ENCODE measurements around the gene MLKL.
"Not testable (repeated sequence)": the region's sequence is repeated elsewhere in the genome, so short reads cannot be mapped to it uniquely, and the experiment has no call there.

Gene MLKL

DNA sequence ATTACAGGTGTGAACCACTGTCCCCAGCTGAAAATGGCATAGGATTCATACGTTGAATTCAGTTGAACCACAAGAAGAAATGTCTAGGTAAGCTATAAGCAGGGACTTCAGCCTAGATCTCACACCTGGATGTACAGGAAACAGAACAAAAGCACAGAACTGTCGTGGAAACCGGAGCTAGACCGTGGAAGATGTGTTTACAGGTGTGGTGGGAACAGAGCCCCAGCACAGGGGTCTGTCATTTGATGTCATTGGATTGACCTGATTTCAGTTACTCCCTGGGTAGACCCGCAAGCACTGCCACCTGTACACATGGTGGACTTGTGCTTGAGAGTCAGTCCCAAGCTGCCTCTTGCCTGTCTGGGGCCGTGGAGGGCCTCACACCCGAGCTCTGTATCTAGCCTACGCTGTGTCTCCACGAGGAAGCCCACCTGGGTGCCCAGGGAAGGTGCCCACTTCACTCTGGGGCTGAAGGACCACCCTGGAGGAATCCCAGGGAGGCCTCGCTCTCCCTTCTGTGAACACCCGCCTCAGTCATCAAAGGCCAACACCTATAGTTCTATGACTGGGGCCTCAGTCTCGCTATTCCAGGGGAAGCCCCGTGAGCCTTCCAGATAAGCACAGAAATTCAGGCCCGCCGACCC lies 32.2 kb upstream of the MLKL start:
- no peak for DNase-seq (ENCODE audit: low spot score)

DNA sequence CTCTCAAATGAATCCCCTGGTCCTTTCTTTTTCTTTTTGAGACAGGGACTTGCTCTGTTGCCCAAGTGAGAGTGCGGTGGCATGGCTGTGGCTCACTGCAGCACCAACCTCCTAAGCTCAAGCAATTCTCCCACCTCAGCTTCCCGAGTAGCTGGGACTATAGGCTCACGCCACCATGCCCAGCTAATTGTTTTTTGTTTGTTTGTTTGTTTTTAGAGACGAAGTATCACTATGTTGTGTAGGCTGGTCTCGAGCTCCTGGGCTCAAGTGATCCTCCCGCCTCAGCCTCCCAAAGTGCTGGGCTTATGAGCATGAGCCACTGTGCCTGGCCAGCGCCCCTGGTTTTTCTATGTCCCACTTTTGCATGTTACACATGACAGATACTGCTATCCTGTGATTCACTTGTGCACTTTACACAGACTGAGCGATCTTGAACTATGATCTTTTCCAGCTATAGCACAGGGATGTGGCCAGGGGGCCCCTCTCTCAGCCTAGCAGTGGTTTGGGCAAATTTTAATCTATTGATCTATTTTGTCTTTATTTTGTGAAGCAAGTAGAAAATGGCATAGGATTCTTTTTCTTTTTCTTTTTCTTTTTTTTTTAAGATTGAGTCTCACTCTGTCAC lies 31.3 kb upstream of the MLKL start:
- no peak for DNase-seq (ENCODE audit: low spot score)

DNA sequence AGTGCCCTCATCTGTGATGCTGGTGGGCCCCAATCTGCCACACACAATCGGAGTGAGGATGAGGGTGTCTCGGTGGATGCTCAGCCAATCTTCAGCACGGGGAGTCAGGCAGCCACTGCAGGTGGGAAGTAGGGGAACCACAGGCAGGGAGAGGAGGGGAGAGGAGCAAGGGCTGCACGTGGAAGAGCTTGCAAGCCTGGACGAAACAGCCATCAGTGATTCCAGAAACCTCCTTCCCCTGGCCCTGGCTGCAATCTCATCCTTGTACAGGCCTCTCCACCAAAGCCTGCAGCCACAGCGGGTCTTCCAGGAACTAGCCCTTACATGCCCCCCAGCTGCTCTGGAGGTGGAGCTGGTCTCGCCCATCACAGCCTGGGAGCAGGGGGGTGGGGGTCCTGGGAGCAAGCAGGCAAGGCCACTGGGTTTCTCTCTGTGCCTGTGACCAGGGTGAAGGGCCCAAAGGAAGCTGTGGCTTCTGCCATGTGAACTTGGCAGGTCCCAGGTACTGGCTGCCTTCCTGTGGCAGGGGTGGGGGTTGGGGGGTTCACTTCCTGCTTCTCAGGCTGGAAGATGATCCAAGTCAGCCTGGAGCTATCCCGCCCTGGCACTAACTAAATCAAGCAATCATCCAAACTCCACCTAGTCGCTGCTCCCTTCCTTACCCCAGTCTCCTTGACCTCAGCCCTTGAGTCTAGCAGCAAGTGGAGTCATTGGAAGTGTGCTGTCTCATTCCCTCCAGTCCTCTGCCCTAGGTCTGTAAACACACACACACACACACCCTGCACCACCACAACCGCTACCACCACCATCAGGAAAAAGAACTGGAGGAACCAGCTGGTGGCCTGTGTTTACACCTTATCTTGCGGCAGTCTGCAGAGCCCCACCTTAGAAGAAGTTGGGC lies 29.4 kb upstream of the MLKL start:
- no peak for DNase-seq (ENCODE audit: low spot score)

DNA sequence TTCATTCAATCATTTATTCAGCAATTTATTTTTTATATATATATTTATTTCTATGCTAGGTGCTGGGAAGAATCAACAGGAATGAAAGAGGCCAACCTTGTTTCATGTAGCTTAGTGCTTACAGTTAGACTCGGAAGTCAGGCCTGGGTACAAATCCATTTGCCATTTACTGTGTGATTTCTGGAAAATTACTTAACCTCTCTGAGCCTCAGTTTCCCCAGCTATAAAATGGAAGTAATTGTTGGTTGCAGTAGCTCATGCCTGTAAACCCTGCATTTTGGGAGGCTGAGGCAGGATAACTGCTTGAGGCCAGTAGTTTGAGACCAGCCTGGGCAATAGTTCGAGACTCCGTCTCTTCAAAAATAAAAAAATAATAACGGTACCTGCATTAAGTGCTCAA lies 27.2 kb upstream of the MLKL start:
- DNase-seq (ENCODE audit: low spot score): no peak

DNA sequence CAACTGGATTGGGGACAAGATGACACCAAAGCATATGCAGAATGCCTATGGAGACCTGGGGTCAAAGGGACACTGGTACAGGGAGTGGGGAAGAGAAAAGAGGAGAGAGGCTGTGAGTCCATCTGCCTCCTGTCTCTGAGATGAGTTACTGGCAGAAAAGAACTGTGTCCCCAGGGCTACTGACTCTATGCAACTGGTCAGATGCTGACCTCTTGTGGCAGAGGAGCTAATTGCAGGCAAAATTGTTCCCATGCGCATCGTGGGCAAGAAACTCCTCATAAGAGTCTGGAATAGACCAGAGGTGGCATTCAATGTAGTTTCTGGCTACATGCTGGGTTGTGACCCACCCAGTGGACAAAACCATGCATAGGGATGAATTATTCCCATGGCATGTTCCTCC lies 26.1 kb upstream of the MLKL start:
- DNase-seq (ENCODE audit: low spot score): no peak

DNA sequence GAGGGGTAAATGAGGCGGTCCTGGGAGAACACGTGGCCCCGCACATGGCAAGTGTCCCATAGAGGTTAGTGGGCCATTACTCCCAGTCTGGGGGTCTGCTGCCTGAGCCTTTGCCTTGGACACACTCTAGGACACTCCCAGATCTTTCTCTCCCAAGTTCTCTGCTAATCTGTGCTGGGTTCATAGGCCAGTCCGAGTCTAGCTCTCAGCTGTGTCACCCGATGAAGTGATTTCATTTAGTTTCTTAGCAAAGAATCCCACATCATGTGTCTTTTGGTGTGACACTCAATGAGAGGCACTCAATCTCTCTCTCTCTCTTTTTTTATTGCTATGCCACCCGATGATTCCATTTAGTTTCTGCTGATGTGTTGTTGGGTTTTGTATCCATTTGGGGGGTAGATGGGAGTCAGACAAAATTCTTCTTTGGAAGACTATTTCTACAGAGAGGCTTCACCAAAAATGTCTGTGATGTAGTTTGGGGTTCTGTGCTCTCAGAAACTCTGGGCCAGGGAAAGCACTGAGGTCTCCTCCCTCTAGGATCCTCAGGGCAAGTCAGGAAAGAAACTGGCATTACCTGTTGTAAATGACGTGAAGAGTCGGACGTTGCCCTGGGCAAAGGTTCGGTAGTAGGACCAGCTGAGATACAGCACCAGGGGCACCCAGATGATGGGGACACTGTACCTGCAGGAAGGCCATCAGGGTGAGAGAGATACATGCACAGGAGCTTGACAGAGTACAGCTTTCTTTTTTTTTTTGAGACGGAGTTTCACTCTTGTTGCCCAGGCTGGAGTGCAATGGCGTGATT lies 25.2 kb upstream of the MLKL start:
- no peak for DNase-seq (ENCODE audit: low spot score)

DNA sequence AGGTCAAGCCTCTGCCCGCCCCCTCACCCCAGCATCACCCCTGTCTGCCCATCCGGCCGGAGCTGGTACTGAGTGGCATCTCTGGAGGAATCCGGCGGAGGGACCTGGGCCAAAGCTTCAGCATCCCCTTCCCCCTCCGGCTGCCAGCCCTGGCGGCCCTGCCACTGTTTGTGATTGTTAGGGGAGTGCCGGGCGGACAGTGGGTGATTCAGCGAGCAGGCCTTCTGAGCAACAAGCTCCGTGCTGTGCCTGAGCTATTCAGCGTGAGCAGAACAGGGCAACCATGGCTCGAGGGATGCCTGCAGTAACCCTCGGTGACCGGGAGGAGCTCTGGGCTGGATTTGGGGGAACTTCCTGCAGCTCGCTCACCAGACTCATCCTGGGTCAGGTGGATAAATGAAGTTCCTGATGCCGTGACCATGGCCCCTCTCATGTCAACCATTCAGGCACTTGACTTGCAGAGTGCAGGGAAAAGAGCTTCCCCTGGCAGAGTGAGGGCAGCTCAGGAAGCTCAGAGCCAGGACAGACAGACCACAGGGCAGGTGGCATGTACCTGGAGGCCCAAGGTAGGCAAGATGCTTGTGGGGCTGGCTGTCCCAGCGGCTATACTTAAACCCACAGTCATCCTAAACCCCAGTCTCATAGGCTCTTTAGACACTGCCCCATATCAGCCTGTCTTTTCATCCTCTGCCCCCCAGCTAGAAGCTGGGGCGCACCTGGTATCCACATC lies 24.3 kb upstream of the MLKL start:
- DNase-seq (ENCODE audit: low spot score): peak; percentile 62

DNA sequence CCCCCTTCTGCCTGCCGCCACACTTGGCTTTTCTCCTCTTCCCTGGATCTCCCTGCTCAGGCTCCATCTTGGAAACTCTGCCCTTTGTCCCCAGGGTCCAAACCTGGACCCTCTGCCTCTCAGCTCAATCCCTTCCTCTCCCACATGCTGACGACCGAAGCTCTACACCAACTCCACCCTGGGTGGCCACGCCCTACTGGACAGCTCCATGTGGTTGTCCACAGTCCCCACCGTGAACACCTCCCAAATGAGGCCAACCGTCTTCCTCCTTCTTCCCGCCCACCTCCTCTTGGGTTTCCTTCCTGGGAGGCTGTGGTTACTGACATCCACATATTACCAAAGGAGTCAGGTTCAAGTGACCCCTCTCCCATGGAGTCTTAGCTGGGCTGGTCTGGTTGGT lies 22.6 kb upstream of the MLKL start:
- DNase-seq (ENCODE audit: low spot score): no peak

DNA sequence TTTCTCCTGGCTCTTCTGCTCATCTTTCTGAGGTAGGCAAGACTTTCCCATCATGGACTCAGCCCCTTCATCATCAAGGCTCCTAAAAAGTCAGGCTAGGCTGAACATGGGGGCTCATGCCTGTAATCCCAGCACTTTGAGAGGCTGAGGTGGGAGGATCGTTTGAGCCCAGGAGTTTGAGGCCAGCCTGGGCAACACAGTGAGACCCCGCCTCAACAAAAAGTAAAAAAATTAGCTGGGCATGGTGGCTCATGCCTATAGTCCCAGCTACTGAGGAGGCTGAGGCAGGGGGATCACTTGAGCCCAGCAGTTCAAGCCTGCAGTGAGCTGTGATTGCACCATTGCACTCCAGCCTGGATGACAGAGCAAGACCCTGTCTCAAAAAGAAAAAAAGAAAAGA lies 21.5 kb upstream of the MLKL start:
- DNase-seq (ENCODE audit: low spot score): not testable (repeated sequence)

DNA sequence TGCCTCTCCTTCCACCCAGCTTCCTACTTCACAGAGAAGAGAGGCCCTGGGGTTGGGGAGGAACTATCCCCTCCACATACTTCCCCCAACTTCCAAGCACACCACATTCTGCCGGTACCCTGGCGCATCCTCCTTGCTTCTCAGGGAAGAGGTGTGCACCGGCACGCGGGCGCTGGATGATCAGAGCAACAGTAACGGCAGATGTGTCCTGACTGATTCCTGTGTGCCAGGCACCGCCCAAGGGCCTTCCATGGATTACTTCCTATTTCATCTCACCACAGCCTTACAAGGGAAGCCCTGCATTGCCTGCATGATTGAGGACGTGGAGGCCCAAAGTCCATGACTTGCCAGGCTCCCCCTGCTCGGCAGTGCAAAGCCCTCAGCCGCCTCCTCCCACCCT lies 21.1 kb upstream of the MLKL start:
- DNase-seq (ENCODE audit: low spot score): no peak

DNA sequence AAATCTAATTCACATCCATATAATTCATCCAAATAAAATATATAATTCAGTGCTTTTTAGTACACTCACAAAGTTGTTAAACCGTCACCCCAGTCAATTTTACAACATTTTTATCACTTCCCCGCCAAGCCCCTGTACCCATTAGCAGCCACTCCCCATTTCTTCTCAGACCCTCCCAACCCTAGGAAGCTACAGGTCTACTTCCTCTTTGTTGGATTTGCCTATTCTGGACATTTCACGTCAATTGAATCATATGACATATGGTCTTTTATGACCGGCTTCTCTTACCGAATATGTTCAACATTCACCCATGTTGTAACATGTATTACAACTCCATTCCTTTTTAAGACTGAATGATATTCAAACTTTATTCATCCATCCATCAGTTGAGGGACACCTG lies 19.9 kb upstream of the MLKL start:
- DNase-seq (ENCODE audit: low spot score): no peak

DNA sequence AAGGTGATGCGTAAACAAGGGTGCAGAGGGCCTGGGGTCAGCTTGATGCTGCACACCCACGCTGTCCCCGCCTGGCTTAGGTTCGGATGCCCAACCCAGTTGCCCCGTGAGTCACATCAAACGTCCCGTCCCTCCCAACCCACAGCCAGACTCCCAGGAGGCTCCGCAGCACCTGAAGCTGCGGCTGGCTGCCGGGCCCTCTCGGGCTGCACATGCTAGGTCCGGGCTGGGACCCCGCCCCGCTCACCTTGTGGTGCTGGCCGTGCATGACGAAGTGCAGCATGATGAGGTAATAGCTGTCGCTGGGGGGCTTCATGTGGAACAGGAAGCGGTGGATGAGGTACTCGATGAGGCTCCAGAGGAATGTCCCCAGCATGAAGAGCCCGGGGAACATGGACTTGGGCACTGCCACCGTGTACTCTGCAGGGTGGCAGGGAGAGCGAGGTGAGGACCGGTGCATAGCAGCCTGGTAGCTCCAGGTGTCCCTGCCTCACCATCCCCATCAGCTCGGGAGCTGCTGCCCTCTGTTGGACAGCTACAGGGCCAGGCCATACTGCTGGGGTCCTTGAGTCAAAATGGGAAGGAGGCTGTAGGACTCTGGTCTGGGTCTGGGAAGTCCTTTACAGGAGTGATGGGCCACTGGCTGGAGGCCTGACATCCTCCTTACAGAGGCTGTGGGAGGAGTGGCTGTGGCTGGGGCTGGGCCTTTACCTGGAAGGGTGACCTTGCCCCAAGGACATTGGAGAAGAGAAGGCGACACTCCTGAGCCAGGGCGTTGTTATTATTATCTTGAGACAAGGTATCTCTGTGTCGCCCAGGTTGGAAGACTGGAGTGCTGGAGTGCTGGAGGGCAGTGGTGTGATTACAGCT lies 18.3 kb upstream of the MLKL start:
- peak; percentile 2 for DNase-seq (ENCODE audit: low spot score)

DNA sequence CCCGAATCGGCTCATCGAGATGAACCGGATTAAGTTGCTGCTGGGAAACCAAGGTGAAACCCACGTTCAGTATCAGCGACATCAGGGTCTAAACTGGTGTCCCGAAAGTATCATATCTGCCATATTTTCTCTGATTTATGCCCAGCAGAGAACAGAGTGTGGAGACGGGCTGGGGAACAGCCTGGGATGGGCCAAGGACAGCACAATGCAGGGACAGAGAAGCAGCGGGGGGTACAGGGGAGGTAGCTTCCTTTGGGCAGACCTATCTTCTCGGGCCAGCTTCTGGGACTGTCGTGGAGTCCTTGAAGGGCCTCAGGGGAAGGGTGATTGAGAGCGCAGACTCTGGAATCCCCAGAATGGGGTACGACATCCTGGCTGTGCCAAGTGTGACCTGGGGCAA lies 17.5 kb upstream of the MLKL start:
- DNase-seq (ENCODE audit: low spot score): peak; percentile 3

DNA sequence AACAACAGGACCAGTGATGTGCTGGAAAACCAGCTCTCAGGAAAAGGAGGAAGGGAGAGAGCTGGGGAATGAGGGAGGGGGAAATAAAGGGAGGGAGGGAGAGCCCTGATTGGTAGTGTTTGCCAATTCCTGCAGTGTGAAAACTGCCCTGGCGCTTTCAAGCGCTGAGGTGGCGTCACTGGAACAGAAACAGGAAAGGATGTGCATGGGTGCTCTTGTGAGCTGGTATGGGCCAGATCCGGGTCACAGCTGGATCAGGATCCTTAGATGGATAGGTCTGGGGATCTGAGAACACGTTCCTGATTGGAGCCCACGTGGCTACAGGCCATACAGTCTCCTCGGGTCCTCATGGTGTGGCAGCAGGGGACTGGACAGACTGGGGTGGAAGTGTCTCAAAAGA lies 16.7 kb upstream of the MLKL start:
- no peak for DNase-seq (ENCODE audit: low spot score)

DNA sequence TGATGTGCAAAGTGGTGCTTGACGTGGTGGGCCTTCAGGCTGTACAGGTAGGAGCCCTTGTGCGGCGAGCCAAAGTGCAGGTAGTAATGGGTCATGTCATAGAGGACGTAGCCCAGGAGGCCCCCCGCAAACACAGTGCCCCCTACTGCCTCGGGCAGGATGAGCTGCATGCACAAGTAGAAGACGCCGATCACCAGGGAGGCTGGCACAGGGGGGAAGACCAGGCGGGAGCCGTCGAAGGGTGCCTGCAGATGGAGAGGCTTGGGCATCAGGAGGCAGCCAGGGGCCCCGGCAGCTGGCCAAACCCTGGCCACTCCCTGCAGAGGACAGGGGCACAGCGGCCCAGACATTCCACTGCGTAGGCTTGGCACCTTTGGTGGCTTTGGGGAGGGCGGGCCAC lies 15.7 kb upstream of the MLKL start:
- DNase-seq (ENCODE audit: low spot score): no peak

DNA sequence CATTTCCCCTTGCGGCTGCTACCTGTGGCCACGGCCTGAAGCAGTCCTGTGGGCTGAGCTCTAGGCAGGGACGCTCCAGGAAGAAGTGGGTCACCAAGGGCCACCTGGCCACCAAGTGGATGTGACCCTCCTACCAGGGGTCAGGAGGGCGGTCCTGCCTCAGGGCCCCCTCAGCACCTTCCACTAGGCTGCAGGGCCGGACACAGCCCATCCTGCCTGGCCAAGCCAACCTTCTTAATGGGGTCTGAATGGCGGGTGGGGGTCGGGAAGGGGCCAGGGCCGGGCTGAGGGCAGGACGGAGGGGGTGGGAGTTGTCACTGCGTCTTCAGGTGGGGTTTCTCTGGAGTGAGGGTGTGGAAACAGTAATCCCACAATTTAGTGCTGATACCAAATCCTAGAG lies 13.2 kb upstream of the MLKL start:
- no peak for DNase-seq (ENCODE audit: low spot score)

DNA sequence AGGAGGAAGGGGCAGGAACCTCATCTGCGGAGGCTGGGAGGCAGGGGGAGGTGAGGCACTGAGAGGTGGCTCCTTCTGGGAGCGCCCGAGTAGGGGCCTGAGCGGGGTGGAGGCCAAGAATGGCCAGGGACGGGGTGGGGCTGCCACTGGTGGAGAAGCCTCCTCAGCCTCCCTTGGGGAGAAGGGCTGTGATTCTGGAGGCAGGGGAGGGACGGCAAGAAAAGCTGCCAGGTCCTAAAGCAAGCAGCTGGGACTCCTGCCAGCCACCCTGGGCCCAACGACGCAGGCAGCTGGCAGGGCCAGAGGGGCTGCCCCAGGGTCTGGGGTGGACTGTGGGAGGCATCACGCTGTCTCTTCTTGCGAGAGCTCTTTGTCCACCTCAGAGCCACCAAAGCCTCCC lies 12.7 kb upstream of the MLKL start:
- DNase-seq (ENCODE audit: low spot score): no peak

DNA sequence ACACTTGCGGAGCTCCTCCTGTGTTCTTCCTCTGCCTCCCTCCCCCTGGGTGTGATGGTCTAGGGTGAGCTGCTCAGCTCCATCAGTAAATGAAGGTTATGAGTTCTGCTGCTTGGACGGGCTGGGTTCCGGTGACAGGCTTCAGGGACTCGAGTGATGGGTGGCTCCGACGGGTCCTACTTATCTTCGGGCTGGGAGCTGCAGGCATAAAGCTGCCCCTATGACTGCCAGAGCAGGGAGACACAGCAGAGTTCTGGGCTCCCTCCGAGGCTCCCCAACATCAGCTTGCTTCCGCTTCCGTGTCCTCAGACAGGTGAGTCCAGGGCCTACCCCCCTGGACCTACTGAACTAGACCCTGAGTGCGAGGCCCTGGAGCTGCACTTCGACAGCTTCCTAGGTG lies 11.3 kb upstream of the MLKL start:
- no peak for DNase-seq (ENCODE audit: low spot score)

DNA sequence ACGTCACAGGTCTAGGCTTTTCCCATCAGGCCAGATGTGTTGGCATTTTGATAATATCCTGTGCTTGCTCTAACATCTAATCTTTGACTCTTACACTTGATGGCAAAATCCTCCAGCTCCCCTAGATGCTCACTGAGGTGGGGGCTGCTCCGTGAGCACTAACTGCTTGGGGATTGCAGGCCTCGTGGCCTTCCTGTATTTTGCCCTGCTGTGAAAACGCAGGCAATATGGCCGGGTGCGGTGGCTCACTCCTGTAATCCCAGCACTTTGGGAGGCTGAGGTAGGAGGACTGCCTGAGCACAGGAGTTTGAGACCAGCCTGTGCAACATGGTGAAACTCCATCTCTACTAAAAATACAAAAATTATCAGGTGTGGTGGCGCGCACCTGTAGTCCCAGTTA lies 9.7 kb upstream of the MLKL start:
- DNase-seq (ENCODE audit: low spot score): no peak

DNA sequence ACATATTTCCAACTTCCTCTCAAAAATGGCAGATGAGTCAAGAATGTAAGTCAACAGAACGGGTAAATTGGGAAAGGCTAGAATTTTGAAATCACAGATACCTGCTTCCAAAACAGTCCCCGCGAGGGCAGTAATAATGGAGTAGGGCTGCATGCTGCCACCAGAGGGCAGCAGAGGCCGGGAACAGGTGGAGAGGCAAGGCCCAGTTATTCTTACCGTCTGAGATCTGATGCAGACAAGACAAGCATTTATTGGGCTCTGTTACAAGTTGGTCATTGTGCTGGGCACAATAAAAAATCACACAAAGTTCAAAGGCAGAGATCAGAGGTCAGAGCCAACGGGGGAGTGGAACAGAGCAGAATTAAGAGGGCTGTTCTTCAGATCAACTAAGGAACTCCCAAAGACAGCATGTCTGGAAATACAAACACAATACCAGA lies 8.8 kb upstream of the MLKL start:
- peak; percentile 88 for DNase-seq (ENCODE audit: low spot score)

DNA sequence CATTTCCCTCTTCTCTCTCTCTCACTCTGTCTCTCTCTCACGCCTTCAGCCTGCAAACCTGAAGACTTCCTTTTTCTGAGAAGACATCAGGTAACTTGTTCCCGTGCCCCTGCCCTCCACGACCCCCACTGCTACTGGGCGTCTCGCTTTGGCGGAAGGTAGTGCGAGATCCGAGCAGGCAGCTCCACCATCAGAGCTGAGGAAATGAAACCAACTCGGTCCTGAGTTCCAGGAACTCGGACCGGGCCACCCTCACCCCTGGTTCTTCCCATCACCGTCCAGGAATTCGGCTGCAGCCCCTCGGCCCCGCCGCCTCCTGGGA lies 585 bp downstream of the MLKL start:
- peak; percentile 69 for DNase-seq (ENCODE audit: low spot score)
